Suppressor macrophage treated with lipopolysaccharide for 1 hour (primary cell): ENCODE results near the gene PDGFC.
"Not testable (repeated sequence)": the region's sequence is repeated elsewhere in the genome, so short reads cannot be mapped to it uniquely, and the experiment has no call there.

Experiments used
- DNase-seq, 3 donors: peaks; one replicate each; pipeline ENCODE4 v3.0.0-alpha.2; 2020 to 2022

Gene PDGFC

DNA sequence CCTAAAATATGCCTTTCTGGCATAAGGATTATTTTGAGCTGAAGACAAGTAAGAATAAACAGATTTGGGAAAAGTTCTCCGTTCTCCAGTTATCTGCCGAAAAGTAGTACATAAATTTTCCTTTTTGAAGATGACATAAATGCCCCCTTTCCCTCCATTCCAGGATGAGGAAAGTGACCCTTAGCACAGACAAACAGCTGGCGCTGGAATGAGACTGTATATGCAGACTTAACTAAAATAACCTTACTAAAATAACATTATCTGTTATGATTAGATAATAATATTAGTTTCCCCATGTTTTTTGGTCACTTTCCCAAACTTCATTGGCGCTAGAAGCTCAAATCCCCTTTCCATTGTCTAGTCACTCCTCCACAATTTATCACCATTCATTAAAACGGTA is 21.5 kb downstream of the PDGFC start:
- no peak for DNase-seq

DNA sequence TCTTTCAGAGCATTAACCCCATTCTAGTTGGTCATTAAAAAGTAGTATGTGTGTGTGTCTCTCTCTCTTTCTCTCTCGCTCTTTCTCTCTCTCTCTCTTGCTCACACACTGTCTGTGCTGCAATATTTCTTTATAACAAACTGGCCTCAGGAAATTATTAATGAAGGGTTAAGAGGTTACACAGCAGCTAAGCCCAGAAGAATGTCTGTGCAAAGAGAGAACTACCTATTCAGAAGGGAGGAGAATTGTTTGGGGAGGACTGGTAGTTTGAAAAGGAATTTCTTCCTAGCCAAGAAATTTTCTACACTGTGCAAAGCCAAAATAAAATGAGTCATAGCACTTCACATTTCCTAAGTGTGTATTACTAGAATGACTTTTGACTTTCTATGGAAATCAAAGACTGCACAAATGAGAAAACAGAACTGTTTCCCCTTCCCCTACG is 22.2 kb downstream of the PDGFC start:
- DNase-seq = peak in 2 of 3 donors; percentile 42 to 49

DNA sequence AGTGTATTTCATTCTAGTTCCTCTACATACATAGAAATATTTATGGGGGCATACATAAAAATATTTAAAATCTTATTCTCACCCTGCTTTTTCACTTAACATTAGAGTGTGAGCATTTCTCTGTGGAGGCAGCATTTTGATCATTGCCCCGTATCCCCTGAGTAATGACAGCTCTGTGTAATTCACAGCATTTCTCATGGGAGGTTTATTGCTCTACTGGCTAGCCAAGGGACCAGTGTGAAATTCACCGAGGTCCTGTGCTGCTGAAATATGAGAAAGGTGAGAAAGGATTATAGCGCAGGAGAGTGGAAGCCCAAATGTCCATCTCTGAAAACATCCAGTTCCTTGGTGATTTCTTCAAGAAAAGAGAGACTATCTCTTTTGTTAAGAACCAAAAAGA is 22.9 kb downstream of the PDGFC start:
- no peak for DNase-seq

DNA sequence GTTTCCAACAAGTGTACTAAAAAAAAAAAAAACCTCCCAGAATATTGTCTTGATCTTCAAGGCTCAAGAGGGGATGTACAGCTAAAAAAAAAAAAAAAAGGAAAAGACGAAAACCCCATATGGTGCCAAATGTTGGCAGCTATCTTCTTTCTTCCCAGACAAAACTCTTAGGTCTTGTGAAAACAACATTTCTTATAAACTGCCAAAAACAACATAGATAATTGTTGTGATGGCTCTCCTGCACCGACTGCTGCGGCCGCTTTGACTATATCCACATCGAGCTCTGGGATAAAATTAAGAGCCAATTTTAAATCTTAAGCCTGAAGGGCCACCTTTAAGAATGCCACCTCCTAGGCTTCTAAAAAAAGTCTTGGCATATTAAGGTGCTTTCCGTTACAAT is 23.5 kb downstream of the PDGFC start:
- DNase-seq = no peak

DNA sequence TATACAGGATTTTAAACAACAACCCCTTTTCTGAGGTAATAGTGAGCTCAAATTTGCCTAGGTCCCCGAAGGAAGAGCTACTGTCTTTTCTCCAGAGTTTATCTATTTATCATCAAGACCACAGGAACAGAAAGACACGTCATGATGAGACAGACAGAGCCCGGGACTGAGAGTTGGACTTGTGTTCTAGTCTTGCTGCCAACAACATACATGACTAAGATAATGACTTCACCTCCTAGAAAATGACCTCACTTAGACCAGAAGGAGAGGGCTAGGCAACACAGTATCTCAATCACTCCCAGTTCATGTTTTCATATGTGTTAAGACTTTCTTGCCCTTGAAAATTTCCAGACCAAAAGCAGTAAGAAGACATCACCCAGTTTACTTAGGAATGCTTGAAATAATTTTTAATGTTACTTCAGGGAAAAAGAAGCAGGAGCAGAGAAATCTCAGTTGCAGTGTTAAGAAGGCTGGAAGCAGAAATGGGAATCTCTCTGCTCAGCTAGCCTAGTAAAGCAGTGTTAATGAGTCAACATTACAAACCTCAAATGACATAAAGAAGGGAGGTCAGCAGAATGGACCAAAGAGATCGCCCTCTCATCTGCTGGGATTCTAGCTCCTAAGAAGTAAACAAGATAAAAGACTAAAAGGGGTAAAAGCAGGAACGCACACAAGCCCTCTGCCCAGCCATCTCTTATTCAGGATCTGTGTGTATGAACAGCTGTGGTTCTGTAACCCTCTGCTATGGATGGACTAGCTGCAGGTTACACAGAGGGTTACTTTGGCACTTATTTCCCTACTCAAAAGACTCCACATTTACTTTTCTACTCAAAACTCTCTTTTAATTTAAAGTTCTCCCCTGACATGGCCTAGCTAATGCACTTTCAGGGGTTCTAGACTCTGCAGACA is 24.8 kb downstream of the PDGFC start:
- peak; percentile 86 to 96 (median 92) for DNase-seq

DNA sequence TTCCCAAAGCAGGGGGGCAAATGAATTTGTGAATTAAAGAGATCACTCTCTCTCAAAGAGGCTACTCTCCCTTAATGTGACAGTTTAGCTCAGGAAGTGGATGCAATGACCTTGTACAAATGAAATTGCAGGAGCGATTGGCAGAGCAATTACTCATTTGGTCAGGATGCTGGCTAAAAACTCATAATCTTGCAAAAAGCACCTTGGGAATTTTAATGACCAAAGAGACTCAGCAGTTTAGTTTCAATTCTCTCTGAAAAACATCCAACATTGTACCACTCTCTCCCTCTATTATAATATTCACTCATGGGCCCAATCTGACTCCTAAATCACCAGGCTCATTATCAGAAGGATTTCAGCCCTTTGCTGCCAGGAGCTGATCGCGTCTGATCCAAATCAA is 26.1 kb downstream of the PDGFC start:
- DNase-seq = peak; percentile 67 to 90 (median 85)

DNA sequence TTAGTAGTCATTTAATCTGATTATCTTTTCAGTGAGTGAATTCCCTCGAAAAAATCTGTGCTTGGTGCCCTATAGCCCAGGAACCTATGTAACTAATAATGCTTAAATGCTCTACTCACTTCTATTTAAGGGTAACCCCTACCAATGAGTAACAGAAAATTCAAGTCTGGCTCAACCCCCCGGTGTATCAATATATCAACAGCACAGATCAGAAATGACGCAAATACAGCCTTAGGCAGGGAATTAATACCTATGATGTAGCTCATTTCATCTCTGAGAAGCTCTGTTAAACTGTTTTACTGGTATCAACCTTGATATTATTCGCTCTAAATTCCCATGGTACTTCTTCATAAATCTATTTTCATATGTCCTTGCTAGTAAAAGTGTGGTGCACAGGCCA is 28.6 kb downstream of the PDGFC start:
- DNase-seq = no peak

DNA sequence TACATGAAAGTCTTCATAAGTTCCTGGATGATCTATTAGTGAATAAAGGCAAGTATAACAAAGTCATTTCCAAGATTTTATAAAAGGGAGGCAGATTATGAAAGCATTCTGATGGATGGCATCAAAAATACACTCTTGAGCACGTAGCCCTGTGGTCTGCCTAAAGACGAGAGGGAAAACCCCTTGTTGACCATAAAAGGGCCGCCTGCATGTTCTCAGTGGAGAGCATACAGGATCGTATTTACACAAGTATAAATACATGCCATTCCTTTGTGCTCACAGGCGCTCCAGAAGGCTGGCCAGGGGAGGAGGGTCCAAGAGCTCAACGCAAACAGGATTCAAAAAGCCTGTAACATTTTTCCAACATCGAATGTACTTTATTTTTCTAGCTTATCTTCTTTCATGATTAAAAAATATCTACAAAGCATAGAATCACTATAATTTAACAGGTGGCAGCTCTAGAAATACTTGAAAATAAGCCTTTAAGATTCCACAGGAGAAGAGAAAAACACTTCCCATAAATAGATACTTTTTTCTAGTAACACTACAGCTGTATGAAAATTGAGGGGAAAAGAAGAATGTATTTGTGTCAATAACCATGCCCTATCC is 29.6 kb downstream of the PDGFC start:
- no peak for DNase-seq

DNA sequence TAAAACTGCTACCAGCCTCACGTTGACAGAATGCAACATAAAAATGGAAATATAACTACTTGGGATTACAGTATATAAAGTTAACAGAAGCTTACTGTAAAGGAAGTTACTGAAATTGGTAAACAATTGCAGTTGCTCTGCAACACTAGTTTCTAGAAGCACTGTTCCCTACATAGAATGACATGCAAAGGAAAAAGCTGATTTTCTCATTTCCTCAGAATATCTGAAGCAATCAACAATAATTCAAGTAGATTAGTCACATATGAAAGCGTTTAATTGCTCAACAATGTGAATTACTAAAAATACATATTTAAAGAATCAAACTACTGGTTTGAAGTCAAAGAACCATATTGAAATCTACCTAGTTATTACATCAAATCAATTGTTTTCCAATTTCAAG is 31.8 kb downstream of the PDGFC start:
- DNase-seq = peak; percentile 30 to 85 (median 78)

DNA sequence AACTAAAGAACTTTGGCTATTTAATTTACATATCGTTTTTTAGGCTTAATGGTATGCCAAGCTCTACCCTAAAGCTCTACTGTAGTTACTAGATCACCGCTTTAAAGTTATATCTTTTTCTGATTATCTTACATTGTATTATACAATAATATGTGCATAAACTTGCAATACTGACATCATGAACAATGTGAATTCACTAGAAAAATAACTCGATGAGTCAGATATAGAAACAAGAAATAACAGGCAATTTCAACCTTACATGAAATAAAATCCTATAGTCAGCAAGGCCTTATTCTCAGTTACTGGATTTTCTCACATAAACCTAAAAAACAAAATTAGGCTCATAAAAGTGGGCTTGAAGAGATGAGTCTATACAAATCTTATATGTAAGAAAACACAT is 32.5 kb downstream of the PDGFC start:
- peak in 2 of 3 donors; percentile 53 for DNase-seq

DNA sequence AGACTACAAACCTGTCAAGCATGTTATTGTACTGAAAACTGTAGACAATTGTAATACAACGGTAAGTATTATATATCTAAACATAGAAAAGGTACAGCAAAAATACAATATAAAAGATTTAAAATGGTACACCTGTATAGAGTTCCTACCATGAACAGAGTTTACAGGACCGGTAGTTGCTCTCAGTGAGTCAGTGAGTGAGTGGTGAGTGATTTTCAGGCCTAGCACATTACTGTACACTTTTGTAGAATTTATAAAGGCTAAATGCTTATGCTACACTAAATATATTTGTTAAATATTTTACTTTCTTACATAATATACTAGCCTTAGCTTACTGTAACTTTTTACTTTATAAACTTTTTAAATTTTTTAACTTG is 37.4 kb downstream of the PDGFC start:
- DNase-seq = no peak

DNA sequence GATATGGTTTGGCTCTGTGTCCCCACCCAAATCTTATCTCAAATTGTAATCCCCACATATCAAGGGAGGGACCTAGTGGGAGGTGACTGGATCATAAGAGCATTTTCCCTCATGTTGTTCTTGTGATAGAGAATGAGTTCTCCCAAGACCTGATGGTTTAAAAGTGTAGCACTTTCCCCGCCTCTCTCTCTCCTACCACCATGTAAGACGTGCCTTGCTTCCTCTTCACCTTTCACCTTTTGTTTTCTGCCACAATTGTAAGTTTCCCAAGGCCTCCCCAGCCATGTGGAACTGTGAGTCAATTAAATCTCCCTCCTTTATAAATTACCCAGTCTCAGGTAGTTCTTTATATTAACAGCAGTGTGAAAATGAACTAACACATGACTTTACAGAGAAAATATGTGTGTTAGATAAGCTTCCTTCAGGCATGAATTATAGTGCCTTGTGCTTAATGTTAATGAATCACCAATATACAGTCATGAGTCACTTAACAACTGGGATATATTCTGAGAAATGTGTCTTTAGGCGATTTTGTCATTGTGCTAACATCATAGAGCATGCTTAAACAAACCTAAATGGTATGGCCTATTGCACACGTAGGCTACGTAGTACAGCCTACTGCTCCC is 37.9 kb downstream of the PDGFC start:
- DNase-seq = peak in 1 of 3 donors; percentile 48

DNA sequence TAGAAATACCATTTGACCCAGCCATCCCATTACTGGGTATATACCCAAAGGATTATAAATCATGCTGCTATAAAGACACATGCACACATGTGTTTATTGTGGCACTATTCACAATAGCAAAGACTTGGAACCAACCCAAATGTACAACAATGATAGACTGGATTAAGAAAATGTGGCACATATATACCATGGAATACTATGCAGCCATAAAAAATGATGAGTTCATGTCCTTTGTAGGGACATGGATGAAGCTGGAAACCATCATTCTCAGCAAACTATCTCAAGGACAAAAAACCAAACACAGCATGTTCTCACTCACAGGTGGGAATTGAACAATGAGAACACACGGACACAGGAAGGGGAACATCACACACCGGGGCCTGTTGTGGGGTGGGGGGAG is 39.2 kb downstream of the PDGFC start:
- DNase-seq = not testable (repeated sequence)

DNA sequence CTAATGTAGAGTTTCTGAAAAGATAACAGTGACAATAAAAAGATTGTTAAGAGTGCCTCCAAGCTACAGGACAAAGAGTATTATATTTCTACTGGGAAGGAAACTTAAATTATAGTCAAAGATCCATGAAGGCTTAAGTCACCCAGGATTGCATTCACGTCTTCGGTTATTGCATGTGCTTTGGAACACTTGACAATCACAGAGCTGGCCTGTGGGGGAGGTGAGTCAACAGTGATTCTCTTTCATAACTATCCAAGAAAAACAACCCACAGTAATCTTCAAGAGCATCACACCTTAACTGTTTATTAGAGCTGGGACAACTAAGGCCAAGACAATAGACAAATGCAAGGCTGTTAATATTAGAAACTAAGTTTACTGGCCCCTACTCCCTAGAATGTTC is 40.3 kb downstream of the PDGFC start:
- peak in 2 of 3 donors; percentile 29 to 30 for DNase-seq

DNA sequence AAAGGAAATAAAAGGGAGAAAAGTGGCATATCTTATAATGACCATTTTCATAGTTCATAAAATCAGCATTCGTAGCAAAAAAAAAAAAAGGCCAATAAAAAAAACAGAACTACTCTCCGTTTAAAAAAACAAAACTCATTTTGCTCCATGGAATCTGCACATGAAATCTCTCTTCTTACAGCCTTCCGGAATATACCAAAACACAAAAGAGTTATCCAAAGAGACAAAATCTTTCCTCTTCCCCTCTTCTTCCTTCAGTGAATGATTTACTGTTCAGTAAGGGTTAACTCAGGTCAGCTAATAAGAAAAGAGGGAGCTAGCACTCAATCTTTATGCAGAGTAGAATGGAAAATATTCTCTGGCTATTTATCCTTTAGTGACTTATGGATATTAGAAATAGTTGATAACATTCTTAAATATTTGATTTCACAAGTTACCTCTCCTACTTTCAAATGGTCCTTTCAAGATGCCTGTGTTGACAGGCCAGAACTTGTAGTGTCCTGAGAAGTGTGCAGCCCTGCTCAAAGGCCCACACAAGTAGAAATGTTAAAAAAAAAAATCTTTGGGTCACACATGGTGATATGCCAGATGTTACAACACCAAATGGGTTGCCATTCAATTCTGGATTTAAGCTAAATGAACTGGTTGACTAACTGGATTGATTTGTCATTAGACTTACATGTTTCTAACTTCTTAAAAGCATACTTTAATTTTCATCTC is 42.1 kb downstream of the PDGFC start:
- no peak for DNase-seq

DNA sequence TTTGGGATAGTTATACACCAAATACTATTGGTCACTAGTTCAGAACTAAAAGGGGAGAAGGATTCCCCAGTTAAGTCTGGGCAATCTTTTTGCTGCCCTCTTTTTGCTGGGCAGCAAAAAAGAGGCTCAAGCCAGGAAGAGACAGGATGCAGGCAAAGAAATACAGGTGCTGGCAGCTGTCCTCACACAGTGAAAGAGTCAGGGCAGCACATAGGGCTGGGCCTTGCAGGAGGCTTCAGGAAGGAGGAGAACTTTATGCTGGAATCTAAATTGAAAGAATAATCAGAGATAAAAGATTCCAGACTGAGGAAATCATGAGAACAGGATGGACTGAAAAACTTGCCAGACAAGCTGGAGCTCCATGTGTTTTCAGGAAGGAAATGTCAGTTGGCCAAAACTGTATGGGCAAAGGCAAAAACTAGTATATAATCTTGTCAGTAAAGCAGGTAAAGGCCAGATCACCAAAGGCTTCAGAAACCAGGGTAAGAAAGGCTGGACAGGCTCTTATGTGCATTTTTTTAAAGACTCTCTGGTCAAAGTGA is 46.8 kb downstream of the PDGFC start:
- DNase-seq = no peak

DNA sequence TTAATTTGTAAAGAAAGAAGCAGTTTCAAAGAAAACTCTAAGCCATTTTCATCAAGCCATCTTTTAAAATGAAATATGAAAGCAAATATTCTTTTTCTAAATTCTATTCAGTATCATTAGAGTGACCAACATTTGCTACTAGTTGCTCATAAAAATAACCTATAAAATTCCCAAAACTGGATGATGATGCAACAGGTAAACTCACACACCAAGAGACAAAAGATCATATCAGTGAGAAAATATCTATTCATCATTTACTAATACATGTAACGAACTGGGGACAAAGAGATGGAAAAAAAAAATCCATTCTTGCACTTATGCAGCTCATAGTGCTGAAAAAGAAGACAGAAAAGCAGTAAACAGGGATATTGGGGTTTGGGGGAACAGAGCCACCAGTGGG is 48.1 kb downstream of the PDGFC start:
- no peak for DNase-seq

DNA sequence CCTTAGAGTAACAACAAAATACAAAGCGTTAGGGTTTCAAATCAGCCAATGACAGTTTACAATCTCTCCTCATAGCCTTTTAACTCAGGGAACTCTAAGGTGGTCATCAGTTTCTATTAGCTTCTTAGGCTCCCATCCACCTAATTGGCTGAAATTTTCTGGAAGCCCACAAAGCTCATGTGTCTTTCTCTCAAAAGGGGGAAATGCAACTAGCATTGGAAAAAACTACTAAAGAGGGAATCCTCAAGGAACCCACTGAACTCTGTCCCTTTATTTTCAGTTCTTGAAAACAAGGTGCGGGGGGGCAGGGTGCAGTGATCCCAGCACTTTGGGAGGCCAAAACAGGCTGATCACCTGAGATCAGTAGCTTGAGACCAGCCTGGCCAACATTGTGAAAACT is 56.4 kb downstream of the PDGFC start:
- peak in 1 of 3 donors; percentile 28 for DNase-seq

DNA sequence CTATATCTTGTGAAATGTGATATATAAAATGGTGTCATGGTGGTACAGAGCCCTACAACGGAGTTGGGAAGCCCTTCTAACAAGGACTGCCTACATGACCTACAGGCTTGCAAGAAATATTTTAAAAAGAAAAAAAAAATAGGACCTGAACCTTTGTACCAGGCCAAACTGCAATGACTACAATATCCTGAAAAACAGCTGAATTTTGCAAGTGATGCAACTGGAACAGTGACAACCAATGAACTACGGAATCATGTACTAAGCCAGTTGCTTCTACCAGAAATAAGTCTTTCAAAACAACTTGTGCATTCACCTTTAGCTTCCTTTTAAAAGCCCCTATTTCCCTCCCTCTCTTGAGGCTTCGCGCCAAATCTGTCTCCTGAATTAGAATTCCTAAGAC is 58.4 kb downstream of the PDGFC start:
- no peak for DNase-seq

DNA sequence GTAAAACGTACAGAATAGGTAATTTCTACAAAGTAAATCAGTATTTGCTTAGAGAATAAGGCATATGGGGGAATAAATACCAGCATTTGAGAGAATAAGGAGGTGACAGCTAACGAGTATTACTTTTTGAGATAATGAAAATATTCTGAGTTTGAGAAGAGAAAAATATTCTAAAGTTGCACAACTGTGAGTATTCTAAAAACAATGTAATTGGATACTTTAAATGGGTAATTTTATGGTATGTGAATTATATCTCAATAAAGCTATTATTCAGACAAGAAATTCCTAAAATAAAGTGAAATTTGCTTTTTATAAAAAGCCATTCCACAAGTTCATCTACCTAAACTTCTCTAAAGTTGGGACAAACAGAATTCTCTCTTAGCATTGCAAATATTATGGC is 62.6 kb downstream of the PDGFC start:
- DNase-seq = no peak

DNA sequence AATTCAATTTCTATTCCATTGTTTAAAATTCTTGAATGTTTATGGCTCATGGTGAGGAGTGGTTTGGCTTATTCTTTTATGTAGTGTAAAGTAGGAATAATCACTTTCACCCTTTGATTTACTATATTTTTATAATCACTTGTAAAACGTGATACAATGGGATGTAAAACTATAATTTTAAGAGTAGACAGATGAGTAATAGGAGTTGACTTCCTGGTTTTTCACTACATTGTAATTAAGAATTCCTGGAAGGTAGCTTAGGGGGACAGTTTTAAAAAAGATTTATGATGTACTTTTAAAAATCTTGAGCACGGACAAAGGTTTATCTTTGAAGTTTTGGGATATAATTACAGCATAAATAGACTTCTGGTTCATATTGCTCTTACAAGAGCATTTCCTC is 65.3 kb downstream of the PDGFC start:
- DNase-seq = no peak

DNA sequence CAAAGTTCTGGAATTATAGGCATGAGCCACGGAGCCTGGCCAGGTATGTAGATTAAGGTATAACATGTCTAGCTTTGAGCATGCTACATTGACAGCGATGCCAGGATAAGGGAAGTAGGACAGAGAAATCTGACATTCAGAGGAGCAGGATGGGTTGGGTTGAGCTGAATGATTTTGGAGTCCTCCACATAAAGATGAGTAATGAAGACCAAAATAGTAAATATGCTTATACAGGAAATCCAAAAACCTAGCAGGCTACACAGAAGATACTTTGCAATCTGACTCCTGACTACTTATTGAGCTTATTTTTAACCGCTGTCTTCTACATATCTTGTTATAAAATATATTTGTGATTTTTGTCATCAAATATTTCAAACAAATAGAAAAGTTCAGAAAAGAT is 69.7 kb downstream of the PDGFC start:
- peak; percentile 29 to 51 (median 44) for DNase-seq
